Hepatic stellate cell (primary cell): ENCODE results near the gene OR10A3.
A peak's percentile ranks its signal among the peaks of the same experiment; 100 is the strongest.

Experiments
- DNase-seq: peaks from one replicate; pipeline ENCODE4 v3.0.0; 2011; ENCODE audit warnings: low spot score

Gene OR10A3

GRCh38 chr11:7936615-7937014, 4.9 kb downstream of the OR10A3 start:
- DNase-seq = no peak

- DNase-seq = no peak
Observed at GRCh38 chr11:7931168-7931567, 10.3 kb downstream of the OR10A3 start, which contains the start of gene OR10A6. Gene OR10A6 (minus strand): TSS chr11:7931268. CDS start chr11:7928662, 2,606 bp downstream.

- no peak for DNase-seq
Observed at GRCh38 chr11:7927635-7928034, 13.9 kb downstream of the OR10A3 start.

- no peak for DNase-seq
Observed at GRCh38 chr11:7924536-7924935, 17.0 kb downstream of the OR10A3 start.

GRCh38 chr11:7918141-7918540, 23.4 kb downstream of the OR10A3 start:
- DNase-seq = no peak

- no peak for DNase-seq
Observed at GRCh38 chr11:7911011-7911410, 30.5 kb downstream of the OR10A3 start.

GRCh38 chr11:7910286-7910788, 31.2 kb downstream of the OR10A3 start:
- no peak for DNase-seq

- DNase-seq = no peak
Observed at GRCh38 chr11:7909585-7910285, 31.8 kb downstream of the OR10A3 start.

GRCh38 chr11:7907121-7907520, 34.4 kb downstream of the OR10A3 start:
- DNase-seq = no peak

- no peak for DNase-seq
Observed at GRCh38 chr11:7906481-7906880, 35.0 kb downstream of the OR10A3 start.

- DNase-seq = no peak
Observed at GRCh38 chr11:7905961-7906429, 35.5 kb downstream of the OR10A3 start.

- no peak for DNase-seq
Observed at GRCh38 chr11:7905549-7905948, 36.0 kb downstream of the OR10A3 start.

- DNase-seq = peak; percentile 19
Observed at GRCh38 chr11:7904917-7905316, 36.6 kb downstream of the OR10A3 start.

- no peak for DNase-seq
Observed at GRCh38 chr11:7903940-7904339, 37.6 kb downstream of the OR10A3 start.

GRCh38 chr11:7901319-7901854, 40.1 kb downstream of the OR10A3 start:
- DNase-seq = no peak

GRCh38 chr11:7900686-7901085, 40.8 kb downstream of the OR10A3 start:
- no peak for DNase-seq

GRCh38 chr11:7899418-7899817, 42.1 kb downstream of the OR10A3 start:
- no peak for DNase-seq

GRCh38 chr11:7898666-7899283, 42.7 kb downstream of the OR10A3 start:
- DNase-seq = no peak

- no peak for DNase-seq
Observed at GRCh38 chr11:7896009-7896785, 45.3 kb downstream of the OR10A3 start.

- DNase-seq = no peak
Observed at GRCh38 chr11:7894251-7894650, 47.3 kb downstream of the OR10A3 start.

- DNase-seq = no peak
Observed at GRCh38 chr11:7893796-7894195, 47.7 kb downstream of the OR10A3 start.

- DNase-seq = peak; percentile 43
Observed at GRCh38 chr11:7892840-7893254, 48.7 kb downstream of the OR10A3 start.
